Measurements from ENCODE around the gene KLC3.

Gene KLC3

GRCh38 chr19:45382426-45382825 is 41.9 kb downstream of the KLC3 start:
- H3K36me3 ChIP-seq (ENCODE audit: low read length), result no peaks in the 10 kb centered on the region
- H2AFZ ChIP-seq (ENCODE audit: low read depth, low read length, severe bottlenecking), result no peak overlapping the region
- H3K27ac ChIP-seq (ENCODE audit: low read depth, low read length), result no peak overlapping the region
- H3K4me3 ChIP-seq (ENCODE audit: insufficient read depth, low read length, poor library complexity, severe bottlenecking), result no peak overlapping the region
- H3K27me3 ChIP-seq (ENCODE audit: low read length), result no peaks in the 10 kb centered on the region
- no peaks in the 10 kb centered on the region for H3F3A ChIP-seq (ENCODE audit: insufficient read depth)
- no peaks in the 10 kb centered on the region for H4K20me1 ChIP-seq (ENCODE audit: low read depth, low read length)
- no peaks in the 10 kb centered on the region for H3K9me3 ChIP-seq (ENCODE audit: insufficient read depth, low read length)
- H3K4me2 ChIP-seq (ENCODE audit: low read depth, low read length, poor library complexity, severe bottlenecking), result no peak overlapping the region
- H3K9ac ChIP-seq (ENCODE audit: low read length), result no peak overlapping the region
- no peaks in the 10 kb centered on the region for H3K9me2 ChIP-seq (replicated peaks; ENCODE audit: insufficient read depth, low read length)
- no peaks in the 10 kb centered on the region for H3K79me2 ChIP-seq (ENCODE audit: insufficient read depth, low read length)
- TF ChIP-seq EZH2phosphoT487 (conservative IDR thresholded peaks at IDR 0.05; ENCODE audit: low read length), result no peak
- TF ChIP-seq, protein P1, sequence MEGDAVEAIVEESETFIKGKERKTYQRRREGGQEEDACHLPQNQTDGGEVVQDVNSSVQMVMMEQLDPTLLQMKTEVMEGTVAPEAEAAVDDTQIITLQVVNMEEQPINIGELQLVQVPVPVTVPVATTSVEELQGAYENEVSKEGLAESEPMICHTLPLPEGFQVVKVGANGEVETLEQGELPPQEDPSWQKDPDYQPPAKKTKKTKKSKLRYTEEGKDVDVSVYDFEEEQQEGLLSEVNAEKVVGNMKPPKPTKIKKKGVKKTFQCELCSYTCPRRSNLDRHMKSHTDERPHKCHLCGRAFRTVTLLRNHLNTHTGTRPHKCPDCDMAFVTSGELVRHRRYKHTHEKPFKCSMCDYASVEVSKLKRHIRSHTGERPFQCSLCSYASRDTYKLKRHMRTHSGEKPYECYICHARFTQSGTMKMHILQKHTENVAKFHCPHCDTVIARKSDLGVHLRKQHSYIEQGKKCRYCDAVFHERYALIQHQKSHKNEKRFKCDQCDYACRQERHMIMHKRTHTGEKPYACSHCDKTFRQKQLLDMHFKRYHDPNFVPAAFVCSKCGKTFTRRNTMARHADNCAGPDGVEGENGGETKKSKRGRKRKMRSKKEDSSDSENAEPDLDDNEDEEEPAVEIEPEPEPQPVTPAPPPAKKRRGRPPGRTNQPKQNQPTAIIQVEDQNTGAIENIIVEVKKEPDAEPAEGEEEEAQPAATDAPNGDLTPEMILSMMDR (IDR thresholded peaks at IDR 0.05; ENCODE audit: insufficient read depth, low read length, poor library complexity, severe bottlenecking), result no peak

- Histone ChIP-seq H3K9me2 (replicated peaks; ENCODE audit: insufficient read depth, low read length) (no peaks in the 10 kb centered on the region), H2AFZ (ENCODE audit: low read depth, low read length, severe bottlenecking) (no peak overlapping the region), H3K9ac (ENCODE audit: low read length) (no peak overlapping the region), H3F3A (ENCODE audit: insufficient read depth) (no peaks in the 10 kb centered on the region), H4K20me1 (ENCODE audit: low read depth, low read length) (no peaks in the 10 kb centered on the region), H3K36me3 (ENCODE audit: low read length) (no peaks in the 10 kb centered on the region), H3K4me2 (ENCODE audit: low read depth, low read length, poor library complexity, severe bottlenecking) (no peak overlapping the region), H3K9me3 (ENCODE audit: insufficient read depth, low read length) (no peaks in the 10 kb centered on the region), H3K27me3 (ENCODE audit: low read length) (no peaks in the 10 kb centered on the region), H3K79me2 (ENCODE audit: insufficient read depth, low read length) (no peaks in the 10 kb centered on the region), H3K27ac (ENCODE audit: low read depth, low read length) (no peak overlapping the region), H3K4me3 (ENCODE audit: insufficient read depth, low read length, poor library complexity, severe bottlenecking) (no peak overlapping the region)
- TF ChIP-seq EZH2phosphoT487 (conservative IDR thresholded peaks at IDR 0.05; ENCODE audit: low read length), result no peak
- TF ChIP-seq, protein P1 (IDR thresholded peaks at IDR 0.05; ENCODE audit: insufficient read depth, low read length, poor library complexity, severe bottlenecking), result no peak
Measured at GRCh38 chr19:45385392-45386221, 45.1 kb downstream of the KLC3 start.

DNA sequence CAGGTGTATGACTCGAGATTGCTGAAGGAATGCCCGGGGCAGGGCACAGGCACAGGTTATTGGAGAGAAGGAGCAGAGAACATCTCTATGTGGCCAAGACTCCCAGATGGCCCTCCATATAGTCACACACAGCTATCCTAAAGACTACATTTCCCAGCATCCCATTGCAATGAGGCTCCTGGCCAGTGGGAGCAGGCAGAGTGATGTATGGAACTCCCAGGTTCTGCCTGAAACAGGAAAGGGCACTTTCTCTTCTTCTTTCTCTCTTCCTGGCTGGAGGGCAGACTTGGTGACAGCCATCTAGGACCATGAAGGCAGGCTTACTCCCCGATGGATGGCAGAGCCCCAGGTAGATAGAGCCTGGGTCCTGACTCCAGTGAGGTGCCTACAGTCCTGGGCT is 50.8 kb downstream of the KLC3 start:
- Histone ChIP-seq H3K27ac (ENCODE audit: low read depth, low read length) (no peak overlapping the region), H3K9me3 (ENCODE audit: insufficient read depth, low read length) (no peaks in the 10 kb centered on the region), H2AFZ (ENCODE audit: low read depth, low read length, severe bottlenecking) (no peak overlapping the region), H4K20me1 (ENCODE audit: low read depth, low read length) (no peaks in the 10 kb centered on the region), H3K9ac (ENCODE audit: low read length) (no peak overlapping the region), H3K79me2 (ENCODE audit: insufficient read depth, low read length) (no peaks in the 10 kb centered on the region), H3F3A (ENCODE audit: insufficient read depth) (no peaks in the 10 kb centered on the region), H3K9me2 (replicated peaks; ENCODE audit: insufficient read depth, low read length) (no peaks in the 10 kb centered on the region), H3K4me3 (ENCODE audit: insufficient read depth, low read length, poor library complexity, severe bottlenecking) (no peak overlapping the region), H3K4me2 (ENCODE audit: low read depth, low read length, poor library complexity, severe bottlenecking) (no peak overlapping the region), H3K27me3 (ENCODE audit: low read length) (no peaks in the 10 kb centered on the region), H3K36me3 (ENCODE audit: low read length) (no peaks in the 10 kb centered on the region)
- TF ChIP-seq EZH2phosphoT487 (conservative IDR thresholded peaks at IDR 0.05; ENCODE audit: low read length), result no peak
- TF ChIP-seq, protein P1 (IDR thresholded peaks at IDR 0.05; ENCODE audit: insufficient read depth, low read length, poor library complexity, severe bottlenecking), result no peak
